Measurements from ENCODE around the gene TMEM94. TPM values are rescaled to one million over a fixed set of nuclear protein-coding genes. Genes with fewer than 3 reads are reported as not detected.
A peak's percentile ranks its signal among the peaks of the same experiment; 100 is the strongest.

TMEM94 gene
- total and polyA plus RNA-seq, 2 of the 13 experiments (the other 11 are each of a cell fraction or from before 2014, with no cell fraction given), result 32.6 to 134 TPM

DNA sequence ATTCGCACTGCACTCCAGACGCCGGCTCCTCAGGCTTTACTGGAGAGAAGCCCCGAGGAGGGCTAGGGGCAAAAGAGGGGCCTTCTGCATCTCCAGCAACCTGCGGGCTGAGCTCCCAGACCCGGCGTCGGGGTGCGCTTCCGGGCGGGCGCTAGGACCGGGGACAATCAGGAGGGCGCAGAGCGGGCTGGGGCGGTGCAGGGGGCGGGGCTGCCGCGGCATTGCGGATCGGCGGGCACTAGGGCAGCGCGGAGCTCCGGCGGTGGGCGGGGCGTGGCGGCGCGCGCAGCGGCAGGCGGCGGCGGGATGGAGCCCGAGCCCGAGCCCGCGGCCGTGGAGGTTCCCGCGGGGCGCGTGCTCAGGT, 59.8 kb downstream of the TMEM94 start, which contains the start of gene TSEN54 (continued):
- TF ChIP-seq ZEB1 (IDR thresholded peaks at IDR 0.05; ENCODE audit: insufficient replicate concordance, low read depth) (peak; percentile 81), POLR2AphosphoS2 (IDR thresholded peaks at IDR 0.05; ENCODE audit: low read depth, low read length) (no peak), CCDC6 (CRISPR knock-in tag; IDR thresholded peaks at IDR 0.05) (peak; percentile 57; the same call in 1 of the 2 replicates), ZNF776 (CRISPR knock-in tag; IDR thresholded peaks at IDR 0.05) (0 out of 2 replicates have a peak, but pooled peaks have one; percentile 14), ZNF766 (CRISPR knock-in tag; IDR thresholded peaks at IDR 0.05; ENCODE audit: borderline replicate concordance) (no peak), SP1 (IDR thresholded peaks at IDR 0.05) (no peak), SP1 (CRISPR knock-in tag; IDR thresholded peaks at IDR 0.05) (peak; percentile 98), SIN3A (IDR thresholded peaks at IDR 0.05; ENCODE audit: borderline replicate concordance, low read depth, low read length) (peak; percentile 28; the same call in 1 of the 2 replicates), ZNF230 (CRISPR knock-in tag; IDR thresholded peaks at IDR 0.05) (no peak), RBAK (CRISPR knock-in tag; IDR thresholded peaks at IDR 0.05) (no peak; the same call in 1 of the 2 replicates), ELF4 (CRISPR knock-in tag; IDR thresholded peaks at IDR 0.05; ENCODE audit: borderline replicate concordance) (peak; percentile 12; the same call in 1 of the 2 replicates), GABPB1 (CRISPR knock-in tag; IDR thresholded peaks at IDR 0.05) (peak; percentile 72), ZNF749 (CRISPR knock-in tag; IDR thresholded peaks at IDR 0.05; ENCODE audit: borderline replicate concordance) (peak; percentile 4; the same call in 1 of the 2 replicates), PHF20 (CRISPR knock-in tag; IDR thresholded peaks at IDR 0.05) (no peak)
- TF ChIP-seq, protein P1, sequence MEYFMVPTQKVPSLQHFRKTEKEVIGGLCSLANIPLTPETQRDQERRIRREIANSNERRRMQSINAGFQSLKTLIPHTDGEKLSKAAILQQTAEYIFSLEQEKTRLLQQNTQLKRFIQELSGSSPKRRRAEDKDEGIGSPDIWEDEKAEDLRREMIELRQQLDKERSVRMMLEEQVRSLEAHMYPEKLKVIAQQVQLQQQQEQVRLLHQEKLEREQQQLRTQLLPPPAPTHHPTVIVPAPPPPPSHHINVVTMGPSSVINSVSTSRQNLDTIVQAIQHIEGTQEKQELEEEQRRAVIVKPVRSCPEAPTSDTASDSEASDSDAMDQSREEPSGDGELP (IDR thresholded peaks at IDR 0.05; ENCODE audit: borderline replicate concordance, low read depth), result peak; percentile 21; the same call in 1 of the 2 replicates
- TF ChIP-seq, protein P2, sequence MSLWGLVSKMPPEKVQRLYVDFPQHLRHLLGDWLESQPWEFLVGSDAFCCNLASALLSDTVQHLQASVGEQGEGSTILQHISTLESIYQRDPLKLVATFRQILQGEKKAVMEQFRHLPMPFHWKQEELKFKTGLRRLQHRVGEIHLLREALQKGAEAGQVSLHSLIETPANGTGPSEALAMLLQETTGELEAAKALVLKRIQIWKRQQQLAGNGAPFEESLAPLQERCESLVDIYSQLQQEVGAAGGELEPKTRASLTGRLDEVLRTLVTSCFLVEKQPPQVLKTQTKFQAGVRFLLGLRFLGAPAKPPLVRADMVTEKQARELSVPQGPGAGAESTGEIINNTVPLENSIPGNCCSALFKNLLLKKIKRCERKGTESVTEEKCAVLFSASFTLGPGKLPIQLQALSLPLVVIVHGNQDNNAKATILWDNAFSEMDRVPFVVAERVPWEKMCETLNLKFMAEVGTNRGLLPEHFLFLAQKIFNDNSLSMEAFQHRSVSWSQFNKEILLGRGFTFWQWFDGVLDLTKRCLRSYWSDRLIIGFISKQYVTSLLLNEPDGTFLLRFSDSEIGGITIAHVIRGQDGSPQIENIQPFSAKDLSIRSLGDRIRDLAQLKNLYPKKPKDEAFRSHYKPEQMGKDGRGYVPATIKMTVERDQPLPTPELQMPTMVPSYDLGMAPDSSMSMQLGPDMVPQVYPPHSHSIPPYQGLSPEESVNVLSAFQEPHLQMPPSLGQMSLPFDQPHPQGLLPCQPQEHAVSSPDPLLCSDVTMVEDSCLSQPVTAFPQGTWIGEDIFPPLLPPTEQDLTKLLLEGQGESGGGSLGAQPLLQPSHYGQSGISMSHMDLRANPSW (CRISPR knock-in tag; IDR thresholded peaks at IDR 0.05; ENCODE audit: borderline replicate concordance), result no peak
- TF ChIP-seq, protein P3, sequence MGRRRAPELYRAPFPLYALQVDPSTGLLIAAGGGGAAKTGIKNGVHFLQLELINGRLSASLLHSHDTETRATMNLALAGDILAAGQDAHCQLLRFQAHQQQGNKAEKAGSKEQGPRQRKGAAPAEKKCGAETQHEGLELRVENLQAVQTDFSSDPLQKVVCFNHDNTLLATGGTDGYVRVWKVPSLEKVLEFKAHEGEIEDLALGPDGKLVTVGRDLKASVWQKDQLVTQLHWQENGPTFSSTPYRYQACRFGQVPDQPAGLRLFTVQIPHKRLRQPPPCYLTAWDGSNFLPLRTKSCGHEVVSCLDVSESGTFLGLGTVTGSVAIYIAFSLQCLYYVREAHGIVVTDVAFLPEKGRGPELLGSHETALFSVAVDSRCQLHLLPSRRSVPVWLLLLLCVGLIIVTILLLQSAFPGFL (CRISPR knock-in tag; IDR thresholded peaks at IDR 0.05), result no peak
- TF ChIP-seq, protein P4, sequence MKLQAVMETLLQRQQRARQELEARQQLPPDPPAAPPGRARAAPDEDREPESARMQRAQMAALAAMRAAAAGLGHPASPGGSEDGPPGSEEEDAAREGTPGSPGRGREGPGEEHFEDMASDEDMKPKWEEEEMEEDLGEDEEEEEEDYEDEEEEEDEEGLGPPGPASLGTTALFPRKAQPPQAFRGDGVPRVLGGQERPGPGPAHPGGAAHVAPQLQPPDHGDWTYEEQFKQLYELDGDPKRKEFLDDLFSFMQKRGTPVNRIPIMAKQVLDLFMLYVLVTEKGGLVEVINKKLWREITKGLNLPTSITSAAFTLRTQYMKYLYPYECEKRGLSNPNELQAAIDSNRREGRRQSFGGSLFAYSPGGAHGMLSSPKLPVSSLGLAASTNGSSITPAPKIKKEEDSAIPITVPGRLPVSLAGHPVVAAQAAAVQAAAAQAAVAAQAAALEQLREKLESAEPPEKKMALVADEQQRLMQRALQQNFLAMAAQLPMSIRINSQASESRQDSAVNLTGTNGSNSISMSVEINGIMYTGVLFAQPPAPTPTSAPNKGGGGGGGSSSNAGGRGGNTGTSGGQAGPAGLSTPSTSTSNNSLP (IDR thresholded peaks at IDR 0.05; ENCODE audit: low read depth, low read length), result 0 out of 2 replicates have a peak, but pooled peaks have one; percentile 3
- TF ChIP-seq, protein P5, sequence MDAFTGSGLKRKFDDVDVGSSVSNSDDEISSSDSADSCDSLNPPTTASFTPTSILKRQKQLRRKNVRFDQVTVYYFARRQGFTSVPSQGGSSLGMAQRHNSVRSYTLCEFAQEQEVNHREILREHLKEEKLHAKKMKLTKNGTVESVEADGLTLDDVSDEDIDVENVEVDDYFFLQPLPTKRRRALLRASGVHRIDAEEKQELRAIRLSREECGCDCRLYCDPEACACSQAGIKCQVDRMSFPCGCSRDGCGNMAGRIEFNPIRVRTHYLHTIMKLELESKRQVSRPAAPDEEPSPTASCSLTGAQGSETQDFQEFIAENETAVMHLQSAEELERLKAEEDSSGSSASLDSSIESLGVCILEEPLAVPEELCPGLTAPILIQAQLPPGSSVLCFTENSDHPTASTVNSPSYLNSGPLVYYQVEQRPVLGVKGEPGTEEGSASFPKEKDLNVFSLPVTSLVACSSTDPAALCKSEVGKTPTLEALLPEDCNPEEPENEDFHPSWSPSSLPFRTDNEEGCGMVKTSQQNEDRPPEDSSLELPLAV (CRISPR knock-in tag; conservative IDR thresholded peaks at IDR 0.05; ENCODE audit: low read depth), result peak; percentile 90; the same call in 1 of the 2 replicates
- TF ChIP-seq, protein P6, sequence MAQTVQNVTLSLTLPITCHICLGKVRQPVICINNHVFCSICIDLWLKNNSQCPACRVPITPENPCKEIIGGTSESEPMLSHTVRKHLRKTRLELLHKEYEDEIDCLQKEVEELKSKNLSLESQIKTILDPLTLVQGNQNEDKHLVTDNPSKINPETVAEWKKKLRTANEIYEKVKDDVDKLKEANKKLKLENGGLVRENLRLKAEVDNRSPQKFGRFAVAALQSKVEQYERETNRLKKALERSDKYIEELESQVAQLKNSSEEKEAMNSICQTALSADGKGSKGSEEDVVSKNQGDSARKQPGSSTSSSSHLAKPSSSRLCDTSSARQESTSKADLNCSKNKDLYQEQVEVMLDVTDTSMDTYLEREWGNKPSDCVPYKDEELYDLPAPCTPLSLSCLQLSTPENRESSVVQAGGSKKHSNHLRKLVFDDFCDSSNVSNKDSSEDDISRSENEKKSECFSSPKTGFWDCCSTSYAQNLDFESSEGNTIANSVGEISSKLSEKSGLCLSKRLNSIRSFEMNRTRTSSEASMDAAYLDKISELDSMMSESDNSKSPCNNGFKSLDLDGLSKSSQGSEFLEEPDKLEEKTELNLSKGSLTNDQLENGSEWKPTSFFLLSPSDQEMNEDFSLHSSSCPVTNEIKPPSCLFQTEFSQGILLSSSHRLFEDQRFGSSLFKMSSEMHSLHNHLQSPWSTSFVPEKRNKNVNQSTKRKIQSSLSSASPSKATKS (CRISPR knock-in tag; IDR thresholded peaks at IDR 0.05), result 0 out of 2 replicates have a peak, but pooled peaks have one; percentile 94

Measured in HepG2 (cell line).